GM18907 (cell line): ENCODE results near the gene RUNX2.

Experiments used
- ATAC-seq: cut with Tn5 transposase; IDR thresholded peaks from one replicate; pipeline ENCODE4 v1.9.1; 2021; ENCODE audit warnings: mild to moderate bottlenecking, moderate library complexity; ENCODE audit not compliant: unreplicated experiment

RUNX2 gene

GRCh38 chr6:45609141-45609638 lies 281.1 kb downstream of the RUNX2 start:
- no peak for ATAC-seq

- ATAC-seq: no peak
These were observed 282.2 kb downstream of the RUNX2 start for GRCh38 chr6:45610374-45610773.

GRCh38 chr6:45610832-45611231 lies 282.7 kb downstream of the RUNX2 start:
- ATAC-seq: no peak

- ATAC-seq: no peak
These were observed 283.4 kb downstream of the RUNX2 start for GRCh38 chr6:45611491-45611890.

DNA sequence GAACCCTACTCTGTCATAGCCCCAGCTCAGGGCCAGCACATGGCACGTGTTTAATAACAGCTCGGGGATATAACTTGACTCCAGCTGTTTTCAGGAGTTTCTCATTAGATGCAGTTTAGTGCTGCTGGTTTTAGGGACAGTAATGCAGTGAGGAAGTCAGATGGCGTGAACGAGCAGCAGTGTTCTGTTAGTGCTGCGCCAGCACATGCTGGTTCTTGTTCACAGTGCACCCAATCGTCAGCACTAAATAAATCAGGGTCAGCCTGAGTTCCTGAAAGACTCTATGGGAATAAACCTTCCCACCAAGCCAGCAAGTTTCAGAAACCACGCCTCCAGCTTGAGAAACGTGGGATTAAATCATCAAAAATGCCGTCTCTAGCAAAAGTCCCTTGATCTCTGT lies 285.5 kb downstream of the RUNX2 start:
- no peak for ATAC-seq

DNA sequence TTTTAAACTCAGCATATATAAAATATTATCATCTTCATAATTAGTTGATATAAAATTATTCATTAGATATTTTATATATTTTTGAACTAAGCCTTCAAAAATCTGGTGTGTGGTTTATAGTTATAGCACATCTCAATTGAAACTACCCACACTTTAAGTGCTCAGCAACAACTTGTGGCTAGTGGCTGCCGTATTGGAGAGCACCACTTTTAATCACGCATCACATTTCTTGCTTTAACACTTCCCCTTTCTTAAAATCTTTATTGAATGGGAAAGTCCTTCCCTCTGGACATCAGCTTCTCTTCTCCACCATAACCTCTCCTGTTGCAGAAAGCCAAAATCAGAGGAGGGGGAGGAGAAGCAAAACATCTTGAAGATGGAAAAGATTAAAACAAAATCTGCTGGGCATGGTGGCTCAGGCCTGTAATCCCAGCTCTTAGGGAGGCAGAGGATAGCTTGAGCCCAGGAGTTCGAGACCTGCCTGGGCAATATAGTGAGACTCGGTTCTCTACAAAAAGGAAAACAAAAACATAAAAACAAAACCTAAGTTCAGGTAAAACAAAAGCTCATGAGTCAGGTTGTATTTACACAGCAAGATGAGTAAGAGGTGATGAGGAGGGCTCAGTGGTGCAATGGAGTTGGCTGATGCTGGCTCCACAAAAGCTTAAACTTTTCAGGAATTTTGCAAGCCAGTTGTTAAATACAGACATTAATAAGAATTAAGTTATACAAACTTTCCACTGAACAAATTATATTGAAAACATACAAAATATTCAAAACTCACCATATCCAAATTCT lies 286.6 kb downstream of the RUNX2 start:
- ATAC-seq: no peak

DNA sequence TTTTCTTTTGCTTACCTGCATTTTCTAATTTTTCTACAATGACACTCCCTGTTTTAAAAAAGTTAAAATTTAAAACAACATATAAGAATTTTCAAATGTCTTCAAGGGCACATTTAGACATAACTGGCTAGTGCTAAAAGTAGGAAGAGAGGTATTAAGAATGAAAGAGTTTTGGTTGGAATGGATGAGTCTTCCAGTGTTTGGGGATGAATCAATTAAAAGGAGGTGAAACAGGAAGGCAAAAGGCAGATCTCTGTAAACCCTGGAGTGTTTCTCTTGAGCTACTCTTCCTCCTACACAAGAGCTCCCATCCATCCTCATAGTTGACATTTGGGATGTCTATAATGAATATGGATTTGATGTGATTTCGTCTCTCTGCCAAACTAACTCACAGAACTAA lies 288.1 kb downstream of the RUNX2 start:
- no peak for ATAC-seq

- no peak for ATAC-seq
These were observed 289.3 kb downstream of the RUNX2 start for GRCh38 chr6:45617441-45617840.

- no peak for ATAC-seq
These were observed 290.1 kb downstream of the RUNX2 start for GRCh38 chr6:45618259-45618658.

DNA sequence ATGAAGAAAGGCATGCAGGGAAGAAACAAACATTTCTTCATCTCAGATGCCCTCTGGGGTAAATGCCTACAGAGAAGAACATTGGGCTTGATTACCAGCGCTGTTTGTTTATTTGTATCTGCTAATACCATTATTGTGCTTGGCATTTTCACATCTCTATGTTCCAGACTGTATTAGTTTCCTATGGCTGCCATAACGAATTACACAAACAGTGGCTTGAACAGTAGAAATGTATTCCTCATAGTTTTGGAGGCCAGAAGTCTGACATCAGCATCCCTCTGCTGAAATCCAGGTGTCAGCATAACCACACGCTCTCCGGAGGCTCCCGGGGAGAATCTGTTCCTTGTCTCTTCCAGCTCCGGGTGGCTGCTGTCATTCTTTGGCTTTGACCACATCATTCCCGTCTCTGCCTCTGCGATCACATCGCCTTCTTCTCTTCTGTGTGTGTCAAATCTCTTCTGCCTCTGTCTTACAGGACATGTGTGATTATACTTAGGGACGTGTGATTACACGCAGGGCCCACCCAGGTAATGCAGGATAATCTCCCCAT lies 291.2 kb downstream of the RUNX2 start:
- no peak for ATAC-seq

- ATAC-seq: no peak
These were observed 291.9 kb downstream of the RUNX2 start for GRCh38 chr6:45619994-45620471.

DNA sequence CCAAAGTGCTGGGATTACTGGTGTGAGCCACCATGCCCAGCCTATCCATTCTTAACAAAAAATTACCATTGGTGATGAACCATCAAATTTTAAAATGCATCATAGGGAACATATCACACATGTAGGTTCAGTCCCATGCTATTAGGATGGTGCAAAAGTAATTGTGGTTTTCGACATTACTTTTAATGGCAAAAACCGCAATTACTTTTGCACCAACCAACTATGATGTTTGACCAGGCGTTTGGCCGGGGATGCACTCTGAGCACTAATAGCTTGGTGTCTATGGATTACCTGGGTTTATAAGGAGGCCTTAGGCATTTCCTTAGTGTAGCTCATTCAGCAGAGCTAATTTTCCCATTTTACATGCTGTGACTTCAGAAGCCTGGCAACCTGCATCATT lies 296.1 kb downstream of the RUNX2 start:
- no peak for ATAC-seq

- ATAC-seq: no peak
These were observed 297.1 kb downstream of the RUNX2 start for GRCh38 chr6:45625191-45625664.

- no peak for ATAC-seq
These were observed 298.2 kb downstream of the RUNX2 start for GRCh38 chr6:45626087-45626891.

GRCh38 chr6:45630314-45630713 lies 302.2 kb downstream of the RUNX2 start:
- no peak for ATAC-seq

DNA sequence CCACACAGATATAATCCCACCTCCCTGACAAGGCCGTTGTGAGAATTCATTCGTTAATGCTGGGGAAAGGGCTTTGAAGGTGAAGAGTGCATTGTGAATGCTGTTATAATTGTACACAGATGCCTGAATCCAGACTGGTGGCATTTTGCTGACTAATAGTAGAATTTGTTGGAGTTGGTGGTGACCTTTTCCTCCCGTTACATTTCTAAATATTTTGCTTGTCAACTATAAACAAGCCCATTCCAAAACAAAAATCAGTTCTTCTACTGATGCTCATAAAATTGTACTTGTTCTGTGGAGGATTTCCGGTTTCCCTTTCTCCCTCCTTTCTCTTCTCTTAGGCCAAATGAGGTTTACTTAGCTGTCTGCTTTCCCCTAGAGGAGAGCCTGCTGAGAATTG lies 302.7 kb downstream of the RUNX2 start:
- no peak for ATAC-seq

GRCh38 chr6:45631396-45631795 lies 303.3 kb downstream of the RUNX2 start:
- ATAC-seq: no peak

DNA sequence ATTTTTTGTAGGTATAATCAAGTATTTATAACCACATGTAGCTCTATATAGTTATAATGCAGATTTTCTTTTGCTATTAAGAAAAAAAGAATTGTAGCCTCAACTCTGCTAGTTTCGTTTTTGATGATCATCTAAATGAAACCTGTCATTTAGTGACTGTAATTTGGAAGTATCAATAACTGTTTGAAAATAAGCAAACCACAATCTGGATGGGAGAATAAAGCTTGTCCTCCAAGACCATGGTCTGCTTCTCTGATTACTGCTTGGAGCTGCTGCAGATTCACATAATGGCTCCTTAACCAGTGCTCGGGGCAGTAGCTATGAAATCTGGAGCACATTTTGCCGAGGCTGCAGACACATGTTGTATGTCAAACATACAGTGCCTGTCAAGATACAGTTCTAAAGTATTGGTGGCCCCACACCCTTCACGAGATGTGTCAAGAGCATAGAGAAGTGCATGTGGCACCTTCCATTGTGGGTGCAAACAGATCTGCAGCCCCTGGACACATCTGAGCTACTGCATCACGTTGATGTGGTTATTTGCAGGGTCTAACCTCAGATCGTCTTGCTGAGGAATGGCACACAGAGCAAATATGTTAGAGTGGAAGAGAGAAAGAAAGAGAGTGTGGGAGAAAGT lies 305.3 kb downstream of the RUNX2 start:
- ATAC-seq: no peak

GRCh38 chr6:45634231-45634630 lies 306.1 kb downstream of the RUNX2 start:
- ATAC-seq: no peak

GRCh38 chr6:45635284-45635867 lies 307.2 kb downstream of the RUNX2 start:
- no peak for ATAC-seq

DNA sequence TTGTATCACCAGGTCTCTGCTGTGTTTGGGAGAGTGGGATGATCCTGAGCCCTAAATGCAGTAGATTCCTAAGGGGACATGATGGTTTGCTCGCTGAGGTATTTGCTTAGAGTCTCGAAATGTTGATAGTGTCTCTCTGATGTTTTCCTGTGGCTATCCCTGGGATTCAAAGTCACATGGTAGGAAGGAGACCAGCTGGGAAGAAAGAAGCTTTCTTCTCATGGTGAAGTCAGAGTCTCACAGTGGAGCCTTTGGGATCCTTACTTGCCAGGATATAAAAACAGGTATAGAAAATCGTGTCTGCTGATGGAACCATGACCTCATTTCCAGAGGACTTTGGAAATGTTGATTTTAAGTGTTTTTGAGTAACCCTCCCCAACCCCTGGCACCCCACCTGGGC lies 308.9 kb downstream of the RUNX2 start:
- ATAC-seq: no peak
